IPS-20b (cell line): ENCODE measurements around the gene CNTN5.

Experiments used
- H3K27ac ChIP-seq: one replicate; pipeline ENCODE4 v1.5.1; 2013; ENCODE audit warnings: low read length
- H3K27me3 ChIP-seq: 2 replicates; pipeline ENCODE4 v1.6.1; 2013; ENCODE audit warnings: mild to moderate bottlenecking, low read length, inconsistent platforms; ENCODE audit not compliant: insufficient read depth
- H3K36me3 ChIP-seq: 2 replicates; pipeline ENCODE4 v1.6.1; 2013; ENCODE audit warnings: low read depth, mild to moderate bottlenecking, inconsistent platforms, low read length, moderate library complexity; ENCODE audit not compliant: insufficient read depth
- H3K4me1 ChIP-seq: 2 replicates; pipeline ENCODE4 v1.6.1; 2013; ENCODE audit warnings: mild to moderate bottlenecking, control low read depth, inconsistent platforms, low read length, moderate library complexity; ENCODE audit not compliant: insufficient read depth
- H3K4me3 ChIP-seq: 2 replicates; pipeline ENCODE4 v1.5.1; 2013; ENCODE audit warnings: mild to moderate bottlenecking, low read length, inconsistent platforms
- H3K9ac ChIP-seq: 2 replicates; pipeline ENCODE4 v1.6.1; 2013; ENCODE audit warnings: low read depth, mild to moderate bottlenecking, inconsistent platforms, low read length, moderate library complexity
- H3K9me3 ChIP-seq: 2 replicates; pipeline ENCODE4 v1.6.1; 2013; ENCODE audit warnings: mild to moderate bottlenecking, low read depth, low read length, inconsistent platforms; ENCODE audit not compliant: insufficient read depth

Gene CNTN5

GRCh38 chr11:99708928-99709672 is 688.4 kb downstream of the CNTN5 start:
- no peak overlapping the region for H3K9ac ChIP-seq
- H3K4me1 ChIP-seq, result peaks cover 6% of the 10 kb centered on the region; the same call in 1 of the 2 replicates
- no peak overlapping the region for H3K27ac ChIP-seq
- no peaks in the 10 kb centered on the region for H3K36me3 ChIP-seq
- H3K27me3 ChIP-seq, result no peaks in the 10 kb centered on the region
- H3K9me3 ChIP-seq, result no peaks in the 10 kb centered on the region
- no peak overlapping the region for H3K4me3 ChIP-seq

DNA sequence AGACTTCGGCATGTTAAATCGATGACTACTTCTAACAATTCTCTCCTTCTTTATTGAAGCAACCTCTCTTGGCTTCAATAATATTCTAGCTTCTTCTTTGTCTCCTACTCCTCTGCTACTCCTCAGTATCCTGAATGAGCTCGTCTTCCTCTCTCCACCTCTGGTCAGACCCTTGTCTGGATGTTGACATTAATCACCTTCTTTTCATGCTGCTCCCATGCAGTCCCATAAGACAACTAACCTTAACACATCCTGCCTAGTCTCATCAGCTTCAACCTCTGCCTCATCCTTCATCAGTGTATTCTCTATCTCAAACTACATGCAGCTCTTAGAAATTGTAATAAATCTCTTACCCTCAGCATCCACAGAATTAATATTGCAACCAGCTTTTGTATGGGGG is 695.6 kb downstream of the CNTN5 start:
- Histone ChIP-seq H3K4me3 (no peak overlapping the region), H3K36me3 (no peaks in the 10 kb centered on the region), H3K27ac (no peak overlapping the region), H3K27me3 (no peaks in the 10 kb centered on the region), H3K4me1 (no peaks in the 10 kb centered on the region), H3K9ac (no peak overlapping the region), H3K9me3 (no peaks in the 10 kb centered on the region)

GRCh38 chr11:99718291-99718690 is 697.5 kb downstream of the CNTN5 start:
- Histone ChIP-seq H3K27me3 (no peaks in the 10 kb centered on the region), H3K4me1 (no peaks in the 10 kb centered on the region), H3K9me3 (no peaks in the 10 kb centered on the region), H3K9ac (no peak overlapping the region), H3K4me3 (no peak overlapping the region), H3K27ac (no peak overlapping the region), H3K36me3 (no peaks in the 10 kb centered on the region)

- Histone ChIP-seq H3K27ac (no peak overlapping the region), H3K36me3 (no peaks in the 10 kb centered on the region), H3K9ac (no peak overlapping the region), H3K4me3 (no peak overlapping the region), H3K9me3 (no peaks in the 10 kb centered on the region), H3K4me1 (no peaks in the 10 kb centered on the region), H3K27me3 (no peaks in the 10 kb centered on the region)
Observed at GRCh38 chr11:99739464-99740089, 718.8 kb downstream of the CNTN5 start.

GRCh38 chr11:99742501-99742900 is 721.8 kb downstream of the CNTN5 start:
- H3K9ac ChIP-seq, result no peak overlapping the region
- H3K27ac ChIP-seq, result no peak overlapping the region
- H3K9me3 ChIP-seq, result no peaks in the 10 kb centered on the region
- H3K4me1 ChIP-seq, result no peaks in the 10 kb centered on the region
- no peak overlapping the region for H3K4me3 ChIP-seq
- H3K27me3 ChIP-seq, result no peaks in the 10 kb centered on the region
- H3K36me3 ChIP-seq, result no peaks in the 10 kb centered on the region

GRCh38 chr11:99759787-99760186 is 739.0 kb downstream of the CNTN5 start:
- Histone ChIP-seq H3K36me3 (no peaks in the 10 kb centered on the region), H3K27ac (no peak overlapping the region), H3K9me3 (no peaks in the 10 kb centered on the region), H3K4me3 (no peak overlapping the region), H3K27me3 (no peaks in the 10 kb centered on the region), H3K4me1 (no peaks in the 10 kb centered on the region), H3K9ac (no peak overlapping the region)

DNA sequence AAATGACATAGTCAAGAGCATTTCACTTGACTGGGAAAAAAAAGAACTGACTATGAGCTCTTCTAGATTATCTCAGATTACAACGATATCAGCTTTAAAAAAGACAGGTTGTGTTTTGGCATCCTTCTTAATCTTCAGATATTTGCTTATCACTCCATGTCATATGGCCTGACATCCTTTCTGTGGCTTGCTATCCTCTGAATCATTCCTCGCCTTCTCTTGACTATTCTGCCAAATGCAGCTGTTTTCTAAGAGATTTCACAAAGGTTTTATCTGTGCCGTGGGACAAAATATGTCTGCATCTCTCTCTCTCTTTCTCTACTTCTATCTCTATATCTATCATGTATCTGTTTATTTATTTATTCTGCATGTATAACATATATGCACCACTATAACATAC is 746.1 kb downstream of the CNTN5 start:
- no peaks in the 10 kb centered on the region for H3K9me3 ChIP-seq
- no peak overlapping the region for H3K4me3 ChIP-seq
- H3K27ac ChIP-seq, result no peak overlapping the region
- no peaks in the 10 kb centered on the region for H3K4me1 ChIP-seq
- no peaks in the 10 kb centered on the region for H3K27me3 ChIP-seq
- no peak overlapping the region for H3K9ac ChIP-seq
- H3K36me3 ChIP-seq, result no peaks in the 10 kb centered on the region

DNA sequence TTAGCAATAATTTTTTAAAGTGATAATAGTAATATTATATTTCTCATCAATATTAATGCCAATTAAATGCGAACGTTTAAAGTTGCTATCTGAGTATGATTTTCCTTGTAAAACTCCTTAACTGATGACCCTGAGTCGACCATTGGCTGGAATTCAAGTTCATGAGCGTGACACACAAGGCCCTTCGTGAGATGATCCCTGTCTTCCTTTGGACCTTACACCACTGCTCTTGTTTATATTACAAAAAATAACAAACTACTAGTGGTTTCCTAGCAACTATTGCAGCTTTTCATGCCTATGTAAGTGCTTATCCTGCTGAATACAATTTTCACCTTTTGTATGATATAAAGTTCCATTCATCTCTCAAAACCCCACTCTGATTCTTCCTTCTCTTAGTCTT is 752.9 kb downstream of the CNTN5 start:
- Histone ChIP-seq H3K36me3 (no peaks in the 10 kb centered on the region), H3K27ac (no peak overlapping the region), H3K4me1 (no peaks in the 10 kb centered on the region), H3K9ac (no peak overlapping the region), H3K4me3 (no peak overlapping the region), H3K27me3 (no peaks in the 10 kb centered on the region), H3K9me3 (no peaks in the 10 kb centered on the region)

DNA sequence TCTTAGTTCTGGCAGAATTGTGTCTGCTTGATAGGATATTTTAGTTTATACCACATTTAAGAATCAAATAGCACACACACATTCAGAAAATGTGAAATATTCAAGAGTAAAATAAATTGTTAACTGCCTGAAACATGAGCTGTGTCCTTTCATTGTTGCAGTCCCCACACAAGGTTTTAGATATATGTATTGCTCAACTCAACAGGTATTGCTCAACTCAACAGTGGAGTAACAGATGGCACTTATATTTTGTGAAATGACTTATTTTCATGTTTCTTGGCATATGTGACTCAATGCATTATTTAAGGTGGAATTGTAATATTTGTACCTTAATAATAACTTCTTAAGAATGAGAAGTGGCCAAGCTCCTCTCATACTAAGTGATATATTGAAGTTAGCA is 760.3 kb downstream of the CNTN5 start:
- Histone ChIP-seq H3K4me1 (no peaks in the 10 kb centered on the region), H3K27me3 (no peaks in the 10 kb centered on the region), H3K4me3 (no peak overlapping the region), H3K9ac (no peak overlapping the region), H3K9me3 (no peaks in the 10 kb centered on the region; the same call in none of the 2 replicates), H3K36me3 (no peaks in the 10 kb centered on the region), H3K27ac (no peak overlapping the region)

DNA sequence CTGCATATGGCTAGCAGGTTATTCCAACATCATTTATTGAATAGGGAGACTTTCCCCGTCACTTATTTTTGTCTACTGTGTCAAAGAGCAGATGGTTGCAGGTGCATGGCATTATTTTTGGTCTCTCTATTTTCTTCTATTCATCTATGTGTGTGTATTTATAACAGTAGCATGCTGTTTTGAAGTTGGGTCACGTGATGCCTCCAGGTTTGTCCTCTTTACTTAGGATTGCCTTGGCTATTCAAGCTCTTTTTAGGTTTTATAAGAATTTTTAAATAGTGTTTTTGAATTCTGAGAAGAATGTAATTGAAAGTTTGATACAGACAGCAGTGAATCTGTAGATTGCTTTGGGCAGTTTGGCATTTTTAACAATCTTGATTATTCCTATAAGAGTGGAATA is 770.6 kb downstream of the CNTN5 start:
- no peak overlapping the region for H3K9ac ChIP-seq
- H3K4me3 ChIP-seq, result no peak overlapping the region
- H3K36me3 ChIP-seq, result no peaks in the 10 kb centered on the region
- H3K27me3 ChIP-seq, result no peaks in the 10 kb centered on the region
- H3K9me3 ChIP-seq, result no peaks in the 10 kb centered on the region
- no peak overlapping the region for H3K27ac ChIP-seq
- no peaks in the 10 kb centered on the region for H3K4me1 ChIP-seq

- H3K4me1 ChIP-seq, result no peaks in the 10 kb centered on the region
- no peaks in the 10 kb centered on the region for H3K9me3 ChIP-seq
- no peaks in the 10 kb centered on the region for H3K27me3 ChIP-seq
- no peak overlapping the region for H3K27ac ChIP-seq
- H3K4me3 ChIP-seq, result no peak overlapping the region
- no peak overlapping the region for H3K9ac ChIP-seq
- H3K36me3 ChIP-seq, result no peaks in the 10 kb centered on the region
Observed at GRCh38 chr11:99795999-99796398, 775.2 kb downstream of the CNTN5 start.

- Histone ChIP-seq H3K9me3 (no peaks in the 10 kb centered on the region; the same call in 1 of the 2 replicates), H3K9ac (no peak overlapping the region), H3K27me3 (no peaks in the 10 kb centered on the region), H3K4me1 (no peaks in the 10 kb centered on the region), H3K4me3 (no peak overlapping the region), H3K36me3 (no peaks in the 10 kb centered on the region), H3K27ac (no peak overlapping the region)
Observed at GRCh38 chr11:99803501-99803900, 782.8 kb downstream of the CNTN5 start.
